Erythroblast (primary cell): ENCODE measurements around the gene PTK6.

ENCODE experiments used
- GATA1 ChIP-seq: IDR thresholded peaks from 2 replicates; pipeline ENCODE4 v1.6.1; 2011; ENCODE audit warnings: low read depth, mild to moderate bottlenecking, control low read depth, low read length, moderate library complexity
- POLR2A ChIP-seq: IDR thresholded peaks from 2 replicates; pipeline ENCODE4 v1.6.1; 2011; ENCODE audit warnings: mild to moderate bottlenecking, low read length

GRCh38 chr20:63538204-63539091 lies 1.3 kb upstream of the PTK6 start:
- TF ChIP-seq POLR2A (no peak), GATA1 (no peak)
